GM12865 (cell line): Measurements from ENCODE around the gene IL2RA.

Experiments
- DNase-seq: peaks from one replicate; pipeline ENCODE4 v3.0.0; 2010; ENCODE audit warnings: low read depth
- H3K4me3 ChIP-seq: 2 replicates; pipeline ENCODE4 v1.5.1; 2011; ENCODE audit warnings: mild to moderate bottlenecking, low read depth, low read length, control low read depth
- TF ChIP-seq, protein P1 (sequence below): IDR thresholded peaks from 2 replicates; pipeline ENCODE4 v1.5.1; 2011; ENCODE audit warnings: low read length, control low read depth, low read depth, inconsistent platforms; ENCODE audit not compliant: insufficient read depth; ENCODE audit errors: missing control alignments

IL2RA gene

DNA sequence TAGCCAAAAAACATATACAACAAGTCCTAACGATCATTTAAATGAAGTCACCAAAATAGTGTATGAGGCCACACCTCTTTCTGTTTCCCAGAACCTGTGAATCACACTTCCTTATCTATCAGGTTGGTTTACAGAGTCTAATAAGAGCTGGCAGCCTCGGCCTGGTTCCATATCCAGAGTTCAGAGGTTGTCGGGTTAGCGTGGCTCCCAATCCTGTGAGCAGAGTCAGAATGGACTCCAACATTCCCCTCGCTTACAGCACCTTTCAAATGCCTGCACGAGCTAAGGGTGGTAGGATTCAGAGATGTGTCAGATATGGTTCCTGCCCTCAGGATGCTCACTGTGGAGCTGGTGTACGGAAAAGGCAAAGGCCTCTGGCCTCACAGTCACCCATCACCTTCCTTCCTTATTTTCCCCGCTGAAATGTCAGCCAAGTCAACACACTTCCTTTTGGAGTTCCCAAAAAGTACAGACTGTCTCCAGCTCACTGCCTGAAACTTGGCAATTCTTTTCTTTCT lies 90.8 kb downstream of the IL2RA start:
- DNase-seq = peak; percentile 53
- H3K4me3 ChIP-seq = peak overlapping the region; percentile 31
- TF ChIP-seq, protein P1, sequence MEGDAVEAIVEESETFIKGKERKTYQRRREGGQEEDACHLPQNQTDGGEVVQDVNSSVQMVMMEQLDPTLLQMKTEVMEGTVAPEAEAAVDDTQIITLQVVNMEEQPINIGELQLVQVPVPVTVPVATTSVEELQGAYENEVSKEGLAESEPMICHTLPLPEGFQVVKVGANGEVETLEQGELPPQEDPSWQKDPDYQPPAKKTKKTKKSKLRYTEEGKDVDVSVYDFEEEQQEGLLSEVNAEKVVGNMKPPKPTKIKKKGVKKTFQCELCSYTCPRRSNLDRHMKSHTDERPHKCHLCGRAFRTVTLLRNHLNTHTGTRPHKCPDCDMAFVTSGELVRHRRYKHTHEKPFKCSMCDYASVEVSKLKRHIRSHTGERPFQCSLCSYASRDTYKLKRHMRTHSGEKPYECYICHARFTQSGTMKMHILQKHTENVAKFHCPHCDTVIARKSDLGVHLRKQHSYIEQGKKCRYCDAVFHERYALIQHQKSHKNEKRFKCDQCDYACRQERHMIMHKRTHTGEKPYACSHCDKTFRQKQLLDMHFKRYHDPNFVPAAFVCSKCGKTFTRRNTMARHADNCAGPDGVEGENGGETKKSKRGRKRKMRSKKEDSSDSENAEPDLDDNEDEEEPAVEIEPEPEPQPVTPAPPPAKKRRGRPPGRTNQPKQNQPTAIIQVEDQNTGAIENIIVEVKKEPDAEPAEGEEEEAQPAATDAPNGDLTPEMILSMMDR = no peak

DNA sequence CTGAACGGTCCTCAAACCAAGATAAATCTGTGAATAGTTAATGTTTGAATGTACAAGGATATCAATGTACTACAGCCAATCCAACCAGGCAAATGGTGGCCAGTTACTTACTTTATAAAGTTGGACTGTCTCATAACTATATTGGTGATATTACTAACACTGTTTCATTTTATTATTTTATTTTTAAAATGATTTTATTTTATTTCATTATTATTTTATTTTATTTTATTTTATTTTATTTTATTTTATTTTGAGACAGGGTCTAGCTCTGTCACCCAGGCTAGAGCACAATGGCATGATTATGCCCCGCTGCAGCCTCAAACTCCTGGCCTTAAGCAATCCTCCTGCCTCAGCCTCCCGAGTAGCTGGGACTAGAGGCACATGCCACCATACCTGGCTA lies 91.6 kb downstream of the IL2RA start:
- no peak for DNase-seq
- TF ChIP-seq, protein P1 = no peak
- no peak overlapping the region for H3K4me3 ChIP-seq

DNA sequence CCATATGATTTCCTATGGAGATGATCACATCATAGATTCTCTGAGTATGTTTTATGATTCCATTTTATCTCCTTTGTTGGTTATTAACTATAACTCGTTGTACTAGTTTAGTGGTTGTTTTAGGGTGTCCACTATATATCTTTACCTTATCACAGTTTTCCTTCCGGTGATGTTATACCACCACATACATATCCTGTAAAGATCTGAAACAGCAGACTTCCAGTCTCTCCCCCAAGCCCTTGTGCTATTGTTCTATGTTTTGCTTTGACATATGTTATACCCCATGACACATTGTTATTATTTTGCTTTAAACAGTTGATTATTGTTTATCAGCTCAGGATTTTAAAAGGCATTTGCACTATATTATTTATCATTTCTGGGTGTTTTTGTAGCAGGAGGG lies 92.1 kb downstream of the IL2RA start:
- TF ChIP-seq, protein P1 = no peak
- H3K4me3 ChIP-seq = no peak overlapping the region
- DNase-seq = no peak

DNA sequence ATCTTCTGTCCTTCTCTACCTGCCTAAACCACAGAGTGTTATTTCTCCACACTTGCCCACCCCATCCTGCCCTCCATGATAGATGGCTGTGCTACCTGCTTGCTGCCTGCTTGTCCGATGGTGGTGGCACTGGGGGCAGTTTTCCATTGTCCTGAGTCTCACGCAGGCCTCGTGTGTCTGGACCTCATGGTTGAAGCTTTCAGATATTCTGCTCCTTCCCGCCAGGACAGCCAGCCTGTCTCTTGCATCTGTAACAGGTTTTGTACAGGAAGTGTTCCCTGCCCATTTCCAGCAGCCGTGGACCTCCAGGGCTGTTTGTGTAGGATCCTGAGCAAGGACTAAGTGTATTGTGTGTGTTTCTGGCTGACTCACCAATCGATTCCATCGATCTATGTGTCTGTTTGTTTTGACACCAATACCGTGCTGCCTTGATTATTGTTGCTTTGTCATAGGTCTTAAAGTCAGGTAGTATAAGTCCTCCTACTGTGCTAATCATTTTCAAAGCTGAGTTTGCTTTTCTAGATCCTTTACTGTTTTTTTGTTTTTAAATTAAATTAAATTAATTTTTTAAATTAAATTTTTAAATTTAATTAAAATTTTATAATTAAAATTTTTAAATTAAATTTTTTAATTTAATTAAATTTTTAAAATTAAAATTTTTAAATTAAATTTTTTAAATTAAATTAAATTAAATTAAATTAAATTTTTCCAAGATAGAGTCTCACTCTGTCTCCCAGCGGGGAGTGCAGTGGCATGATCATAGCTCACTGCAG lies 93.3 kb downstream of the IL2RA start:
- TF ChIP-seq, protein P1 = no peak
- no peak for DNase-seq
- H3K4me3 ChIP-seq = no peak overlapping the region

DNA sequence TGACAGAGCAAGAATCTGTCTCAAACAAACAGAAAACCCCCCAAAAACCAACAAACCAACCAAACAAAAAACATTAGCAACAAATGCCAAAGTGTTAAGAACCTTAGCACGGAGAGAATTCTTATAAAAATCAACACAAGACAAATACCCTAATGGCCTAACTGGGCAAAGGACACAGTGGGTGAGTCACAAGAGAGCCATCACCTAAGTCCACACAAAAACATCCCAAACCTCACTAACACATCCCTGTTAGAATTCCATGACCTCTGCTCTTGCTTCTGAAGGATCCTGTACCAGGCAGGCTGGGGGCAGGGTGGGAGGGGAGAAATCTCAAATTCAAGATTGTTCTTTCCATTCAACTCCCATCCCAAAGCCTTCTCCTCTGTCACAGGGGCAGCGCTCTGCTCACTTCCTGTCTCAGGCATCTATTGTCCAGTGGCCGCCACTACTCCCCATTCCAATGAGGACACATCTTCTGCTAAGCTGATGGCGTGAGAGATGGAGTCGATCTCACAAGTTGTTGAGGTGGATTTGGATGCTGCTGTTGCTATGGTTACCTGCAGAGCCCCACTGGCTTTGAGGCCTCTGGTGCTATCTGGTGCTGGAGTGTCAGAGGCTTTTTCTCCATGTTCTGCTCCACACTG lies 94.0 kb downstream of the IL2RA start:
- H3K4me3 ChIP-seq = no peak overlapping the region
- no peak for DNase-seq
- TF ChIP-seq, protein P1 = no peak

DNA sequence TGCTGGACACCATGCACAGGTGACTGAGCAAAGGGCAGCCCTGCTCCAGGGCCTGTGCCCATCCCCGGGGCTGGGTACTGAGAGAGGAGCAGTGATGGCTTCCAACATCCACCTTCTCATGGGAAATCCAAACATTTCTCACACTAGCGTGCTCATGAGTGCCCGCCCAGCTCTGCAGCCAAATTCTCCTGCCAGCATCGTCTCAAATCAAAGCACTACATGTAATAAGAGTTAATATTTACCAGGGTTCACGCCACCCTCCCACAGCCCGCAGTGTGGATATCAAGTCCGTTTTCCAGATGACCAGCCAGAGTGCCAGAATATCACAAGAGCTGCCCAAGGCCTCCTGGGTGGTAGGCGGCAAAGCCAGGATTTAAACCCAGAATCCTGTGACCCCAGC lies 96.9 kb downstream of the IL2RA start:
- TF ChIP-seq, protein P1 = no peak

DNA sequence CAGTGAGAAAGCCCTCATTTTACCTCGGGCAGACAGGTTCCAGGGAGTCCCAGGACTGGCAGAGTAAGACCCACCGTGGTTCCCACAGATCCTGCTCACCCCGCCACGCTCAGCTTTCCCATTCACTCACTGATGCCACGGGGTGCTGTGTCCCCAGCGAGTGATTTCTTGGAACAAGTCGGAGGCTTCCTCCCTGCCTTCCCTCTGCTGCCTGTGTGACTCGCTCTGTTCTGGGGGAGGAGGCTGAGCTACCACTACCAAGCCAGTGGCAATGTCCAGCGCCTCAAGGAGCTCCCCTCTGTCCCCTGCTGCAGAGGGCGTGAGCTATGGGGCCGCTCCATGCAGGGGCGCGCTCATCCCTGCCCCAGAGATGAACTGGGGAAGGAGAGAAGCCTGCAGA lies 97.4 kb downstream of the IL2RA start:
- H3K4me3 ChIP-seq = no peak overlapping the region
- TF ChIP-seq, protein P1 = no peak
- no peak for DNase-seq

More for the DNA sequence above, 96.9 kb downstream of the IL2RA start:
- DNase-seq = no peak
- no peak overlapping the region for H3K4me3 ChIP-seq
